ENCODE results near the gene MAGI2.

Gene MAGI2

GRCh38 chr7:78073609-78074382, 1379.7 kb downstream of the MAGI2 start:
- no peaks in the 10 kb centered on the region for H4K20me1 ChIP-seq (ENCODE audit: insufficient read depth, low read length, poor library complexity, severe bottlenecking)
- no peaks in the 10 kb centered on the region for H3F3A ChIP-seq (ENCODE audit: low read depth)
- TF ChIP-seq EZH2phosphoT487 (IDR thresholded peaks at IDR 0.05; ENCODE audit: borderline replicate concordance): no peak
- TF ChIP-seq, protein P1, sequence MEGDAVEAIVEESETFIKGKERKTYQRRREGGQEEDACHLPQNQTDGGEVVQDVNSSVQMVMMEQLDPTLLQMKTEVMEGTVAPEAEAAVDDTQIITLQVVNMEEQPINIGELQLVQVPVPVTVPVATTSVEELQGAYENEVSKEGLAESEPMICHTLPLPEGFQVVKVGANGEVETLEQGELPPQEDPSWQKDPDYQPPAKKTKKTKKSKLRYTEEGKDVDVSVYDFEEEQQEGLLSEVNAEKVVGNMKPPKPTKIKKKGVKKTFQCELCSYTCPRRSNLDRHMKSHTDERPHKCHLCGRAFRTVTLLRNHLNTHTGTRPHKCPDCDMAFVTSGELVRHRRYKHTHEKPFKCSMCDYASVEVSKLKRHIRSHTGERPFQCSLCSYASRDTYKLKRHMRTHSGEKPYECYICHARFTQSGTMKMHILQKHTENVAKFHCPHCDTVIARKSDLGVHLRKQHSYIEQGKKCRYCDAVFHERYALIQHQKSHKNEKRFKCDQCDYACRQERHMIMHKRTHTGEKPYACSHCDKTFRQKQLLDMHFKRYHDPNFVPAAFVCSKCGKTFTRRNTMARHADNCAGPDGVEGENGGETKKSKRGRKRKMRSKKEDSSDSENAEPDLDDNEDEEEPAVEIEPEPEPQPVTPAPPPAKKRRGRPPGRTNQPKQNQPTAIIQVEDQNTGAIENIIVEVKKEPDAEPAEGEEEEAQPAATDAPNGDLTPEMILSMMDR (conservative IDR thresholded peaks at IDR 0.05; ENCODE audit: low read length): no peak
- H3K4me1 ChIP-seq (ENCODE audit: insufficient read depth, low read length, poor library complexity, severe bottlenecking): no peaks in the 10 kb centered on the region
- H3K36me3 ChIP-seq (ENCODE audit: insufficient read depth, low read length): no peaks in the 10 kb centered on the region
- H3K4me3 ChIP-seq (ENCODE audit: low read length, poor library complexity, severe bottlenecking): no peak overlapping the region
- no peaks in the 10 kb centered on the region for H3K79me2 ChIP-seq (ENCODE audit: insufficient read depth, low read length)
- no peaks in the 10 kb centered on the region for H3K27me3 ChIP-seq (ENCODE audit: insufficient read depth, low read length, poor library complexity, severe bottlenecking)
- H3K4me2 ChIP-seq (ENCODE audit: low read depth, low read length, poor library complexity, severe bottlenecking): no peak overlapping the region
- no peaks in the 10 kb centered on the region for H3K9me3 ChIP-seq (ENCODE audit: insufficient read depth, low read depth, low read length)
- no peak overlapping the region for H3K9ac ChIP-seq (ENCODE audit: low read depth, low read length, poor library complexity, severe bottlenecking)
- no peaks in the 10 kb centered on the region for H3K9me2 ChIP-seq (replicated peaks; ENCODE audit: low read depth, low read length)
- H2AFZ ChIP-seq (ENCODE audit: low read length): peak overlapping the region; percentile 57; the same call in 1 of the 2 replicates

- Histone ChIP-seq H2AFZ (ENCODE audit: low read length) (no peak overlapping the region), H3K9ac (ENCODE audit: low read depth, low read length, poor library complexity, severe bottlenecking) (no peak overlapping the region), H3K9me3 (ENCODE audit: insufficient read depth, low read depth, low read length) (no peaks in the 10 kb centered on the region), H3K4me2 (ENCODE audit: low read depth, low read length, poor library complexity, severe bottlenecking) (no peak overlapping the region), H3K36me3 (ENCODE audit: insufficient read depth, low read length) (no peaks in the 10 kb centered on the region), H3K4me1 (ENCODE audit: insufficient read depth, low read length, poor library complexity, severe bottlenecking) (no peaks in the 10 kb centered on the region), H3K27me3 (ENCODE audit: insufficient read depth, low read length, poor library complexity, severe bottlenecking) (no peaks in the 10 kb centered on the region), H3K79me2 (ENCODE audit: insufficient read depth, low read length) (no peaks in the 10 kb centered on the region), H4K20me1 (ENCODE audit: insufficient read depth, low read length, poor library complexity, severe bottlenecking) (no peaks in the 10 kb centered on the region), H3K4me3 (ENCODE audit: low read length, poor library complexity, severe bottlenecking) (no peak overlapping the region), H3F3A (ENCODE audit: low read depth) (no peaks in the 10 kb centered on the region), H3K9me2 (replicated peaks; ENCODE audit: low read depth, low read length) (no peaks in the 10 kb centered on the region)
- no peak for TF ChIP-seq EZH2phosphoT487 (IDR thresholded peaks at IDR 0.05; ENCODE audit: borderline replicate concordance)
- TF ChIP-seq, protein P1 (conservative IDR thresholded peaks at IDR 0.05; ENCODE audit: low read length): no peak
Observed at GRCh38 chr7:78072201-78072590, 1381.3 kb downstream of the MAGI2 start.

DNA sequence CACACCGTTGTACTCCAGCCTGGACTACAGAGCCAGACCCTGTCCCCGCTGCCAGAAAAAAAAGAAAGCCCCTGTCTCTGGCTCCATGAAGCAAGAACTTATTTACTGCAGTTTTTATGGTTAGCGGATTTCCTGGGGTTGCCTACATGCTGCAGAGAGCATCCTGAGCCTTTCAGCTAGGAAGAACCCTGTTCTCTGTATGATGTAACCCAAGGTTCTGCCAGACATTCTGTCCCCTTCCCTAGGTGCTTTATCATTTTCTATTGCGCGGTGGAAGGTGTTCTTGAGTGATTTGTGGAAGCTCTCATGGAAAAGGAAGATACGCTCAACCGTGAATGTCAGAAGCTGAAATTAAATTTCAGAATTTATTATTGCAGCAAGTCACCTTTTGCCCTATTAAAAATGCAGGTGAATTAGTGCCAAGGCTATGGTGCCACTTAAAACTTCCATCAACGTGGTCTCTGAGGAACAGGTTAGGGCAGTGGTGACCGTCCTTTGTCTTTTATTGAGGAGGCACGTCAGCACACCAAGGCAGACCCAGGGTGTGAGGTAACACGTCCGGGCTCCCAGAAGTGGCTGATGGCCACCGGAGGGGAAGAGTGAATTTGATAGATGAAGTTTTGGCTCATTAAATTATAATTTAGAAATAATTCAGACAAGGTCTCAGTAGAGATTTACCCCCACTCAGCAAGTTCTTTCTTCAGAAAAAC, 1381.8 kb downstream of the MAGI2 start:
- no peaks in the 10 kb centered on the region for H3K9me3 ChIP-seq (ENCODE audit: insufficient read depth, low read depth, low read length)
- H3K4me3 ChIP-seq (ENCODE audit: low read length, poor library complexity, severe bottlenecking): no peak overlapping the region
- no peak overlapping the region for H2AFZ ChIP-seq (ENCODE audit: low read length)
- H3K4me1 ChIP-seq (ENCODE audit: insufficient read depth, low read length, poor library complexity, severe bottlenecking): no peaks in the 10 kb centered on the region
- no peaks in the 10 kb centered on the region for H4K20me1 ChIP-seq (ENCODE audit: insufficient read depth, low read length, poor library complexity, severe bottlenecking)
- no peaks in the 10 kb centered on the region for H3K36me3 ChIP-seq (ENCODE audit: insufficient read depth, low read length)
- no peaks in the 10 kb centered on the region for H3K9me2 ChIP-seq (replicated peaks; ENCODE audit: low read depth, low read length)
- H3K79me2 ChIP-seq (ENCODE audit: insufficient read depth, low read length): no peaks in the 10 kb centered on the region
- TF ChIP-seq, protein P1 (conservative IDR thresholded peaks at IDR 0.05; ENCODE audit: low read length): no peak
- no peak for TF ChIP-seq EZH2phosphoT487 (IDR thresholded peaks at IDR 0.05; ENCODE audit: borderline replicate concordance)
- no peaks in the 10 kb centered on the region for H3F3A ChIP-seq (ENCODE audit: low read depth)
- no peak overlapping the region for H3K9ac ChIP-seq (ENCODE audit: low read depth, low read length, poor library complexity, severe bottlenecking)
- H3K27me3 ChIP-seq (ENCODE audit: insufficient read depth, low read length, poor library complexity, severe bottlenecking): no peaks in the 10 kb centered on the region
- H3K4me2 ChIP-seq (ENCODE audit: low read depth, low read length, poor library complexity, severe bottlenecking): no peak overlapping the region

Data from Loucy (cell line).